ENCODE measurements around the gene CCDC40.

DNA sequence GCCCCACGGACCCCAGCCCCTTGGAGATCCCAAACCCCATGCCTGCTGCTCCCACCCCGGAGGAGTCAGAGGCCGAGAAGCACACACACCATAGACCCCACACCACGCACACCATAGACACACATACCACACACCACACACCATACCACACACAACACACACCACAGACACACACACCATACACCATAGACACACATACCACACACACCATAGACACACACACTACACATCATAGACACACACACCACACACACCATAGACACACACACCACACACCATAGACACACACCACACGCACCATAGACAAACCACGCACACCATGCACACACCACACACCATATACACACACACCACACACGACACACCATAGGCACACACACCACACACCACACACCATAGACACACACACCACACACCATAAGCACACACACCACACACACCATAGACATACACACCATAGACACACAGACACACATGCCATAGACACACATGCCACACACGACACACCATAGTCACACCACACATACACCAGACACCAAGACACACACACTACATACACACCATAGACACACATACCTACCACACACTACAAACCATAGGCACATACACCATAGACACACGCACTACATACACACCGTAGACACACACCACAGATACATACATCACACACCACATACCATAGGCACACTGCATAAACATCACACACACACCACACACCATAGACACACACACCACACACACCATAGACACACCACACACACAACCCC, 12.1 kb upstream of the CCDC40 start:
- no peak for TF ChIP-seq POLR2AphosphoS5 (IDR thresholded peaks at IDR 0.05)
- TF ChIP-seq, protein P1, sequence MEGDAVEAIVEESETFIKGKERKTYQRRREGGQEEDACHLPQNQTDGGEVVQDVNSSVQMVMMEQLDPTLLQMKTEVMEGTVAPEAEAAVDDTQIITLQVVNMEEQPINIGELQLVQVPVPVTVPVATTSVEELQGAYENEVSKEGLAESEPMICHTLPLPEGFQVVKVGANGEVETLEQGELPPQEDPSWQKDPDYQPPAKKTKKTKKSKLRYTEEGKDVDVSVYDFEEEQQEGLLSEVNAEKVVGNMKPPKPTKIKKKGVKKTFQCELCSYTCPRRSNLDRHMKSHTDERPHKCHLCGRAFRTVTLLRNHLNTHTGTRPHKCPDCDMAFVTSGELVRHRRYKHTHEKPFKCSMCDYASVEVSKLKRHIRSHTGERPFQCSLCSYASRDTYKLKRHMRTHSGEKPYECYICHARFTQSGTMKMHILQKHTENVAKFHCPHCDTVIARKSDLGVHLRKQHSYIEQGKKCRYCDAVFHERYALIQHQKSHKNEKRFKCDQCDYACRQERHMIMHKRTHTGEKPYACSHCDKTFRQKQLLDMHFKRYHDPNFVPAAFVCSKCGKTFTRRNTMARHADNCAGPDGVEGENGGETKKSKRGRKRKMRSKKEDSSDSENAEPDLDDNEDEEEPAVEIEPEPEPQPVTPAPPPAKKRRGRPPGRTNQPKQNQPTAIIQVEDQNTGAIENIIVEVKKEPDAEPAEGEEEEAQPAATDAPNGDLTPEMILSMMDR (IDR thresholded peaks at IDR 0.05) = no peak
- TF ChIP-seq POLR2A (IDR thresholded peaks at IDR 0.05) = no peak
- no peak for TF ChIP-seq EP300 (IDR thresholded peaks at IDR 0.05)
